Lung (tissue), 12 donors: ENCODE data around the gene SOX6. TPM values are rescaled to one million over a fixed set of nuclear protein-coding genes. Genes with fewer than 3 reads are reported as not detected.
A peak's percentile ranks its signal among the peaks of the same experiment; 100 is the strongest.

Source experiments
- ATAC-seq: fragments of 200-7000 bp; cut with Tn5 transposase; one replicate; pipeline ENCODE4 v1.9.1; 2020; ENCODE audit warnings: moderate number of reproducible peaks; ENCODE audit not compliant: insufficient read depth, low FRiP score
- DNase-seq, 3 donors: peaks; one replicate each; pipeline ENCODE4 v3.0.0-alpha.2; 2013 to 2017
- H3K27ac ChIP-seq, 2 donors: one replicate each; pipeline ENCODE4 v1.5.1; 2013; ENCODE audit warnings: mild to moderate bottlenecking in 2 of 2, moderate library complexity in 2 of 2, control low read depth in 1 of 2, inconsistent platforms in 1 of 2, low read depth in 1 of 2, low read length in 1 of 2
- H3K27me3 ChIP-seq, 3 donors: one replicate each; pipeline ENCODE4 v1.5.1; 2013; ENCODE audit warnings: low read length in 2 of 3; ENCODE audit not compliant: control insufficient read depth in 3 of 3, insufficient read depth in 3 of 3
- H3K36me3 ChIP-seq, 4 donors: one replicate each; pipeline ENCODE4 v1.5.1; 2013; ENCODE audit warnings: low read length in 4 of 4, mild to moderate bottlenecking in 1 of 4, moderate library complexity in 1 of 4; ENCODE audit not compliant: control insufficient read depth in 4 of 4, insufficient read depth in 4 of 4
- H3K4me1 ChIP-seq, 5 donors: one replicate each; pipeline ENCODE4 v1.5.1; 2013; ENCODE audit warnings: low read length in 5 of 5, mild to moderate bottlenecking in 2 of 5, moderate library complexity in 1 of 5; ENCODE audit not compliant: control insufficient read depth in 5 of 5, insufficient read depth in 5 of 5
- H3K4me3 ChIP-seq: one replicate; pipeline ENCODE4 v1.5.1; 2013; ENCODE audit warnings: mild to moderate bottlenecking, control low read depth, moderate library complexity
- H3K9ac ChIP-seq, 2 donors: one replicate each; pipeline ENCODE4 v1.5.1; 2013; ENCODE audit warnings: low read length in 2 of 2, control low read depth in 1 of 2; ENCODE audit not compliant: insufficient read depth in 1 of 2
- H3K9me3 ChIP-seq, 4 donors: one replicate each; pipeline ENCODE4 v1.5.1; 2013; ENCODE audit warnings: low read length in 3 of 4, mild to moderate bottlenecking in 1 of 4, moderate library complexity in 1 of 4; ENCODE audit not compliant: control insufficient read depth in 4 of 4, insufficient read depth in 3 of 4
- CTCF ChIP-seq: IDR thresholded peaks from 2 replicates; pipeline ENCODE4 v1.5.1; 2012; ENCODE audit warnings: mild to moderate bottlenecking; ENCODE audit errors: control extremely low read depth, extremely low read depth
- WGBS, 2 donors: extraction: QIAGEN DNeasy Blood & Tissue Kit; methylation state at CpG; one replicate each; pipeline ENCODE4 v1.1.7; 2013; 5-methylcytosine and 5-hydroxymethylcytosine counted together
- polyA plus RNA-seq, 2 donors: library from polyadenylated mRNA; stranded (reverse); fragments of 200-250 nt; gene quantifications; one replicate each; pipeline ENCODE4 v1.2.1, GENCODE V29; 2013
- total RNA-seq, 2 donors: library from RNA; depleted of rRNA in 1 of 2; stranded (reverse); fragments of >200 nt in 1 of 2; gene quantifications; one replicate each; pipeline ENCODE4 v1.2.1, GENCODE V29; 2014 to 2021
- donor health status: control.
- donor health status: control.
- donor health status: Bipolar disorder and iron deficiency.
- donor health status: healthy.
- donor health status: DM: yes; HTN: yes; CAD: no.

The SOX6 gene
- total and polyA plus RNA-seq, 4 donors = 0.58 to 31.7 (median 7.4) TPM

GRCh38 chr11:16052750-16053149 is 303.6 kb downstream of the SOX6 start:
- 84 to 92% methylated on average over 1 of the region's 1 CpG for WGBS, 2 donors

DNA sequence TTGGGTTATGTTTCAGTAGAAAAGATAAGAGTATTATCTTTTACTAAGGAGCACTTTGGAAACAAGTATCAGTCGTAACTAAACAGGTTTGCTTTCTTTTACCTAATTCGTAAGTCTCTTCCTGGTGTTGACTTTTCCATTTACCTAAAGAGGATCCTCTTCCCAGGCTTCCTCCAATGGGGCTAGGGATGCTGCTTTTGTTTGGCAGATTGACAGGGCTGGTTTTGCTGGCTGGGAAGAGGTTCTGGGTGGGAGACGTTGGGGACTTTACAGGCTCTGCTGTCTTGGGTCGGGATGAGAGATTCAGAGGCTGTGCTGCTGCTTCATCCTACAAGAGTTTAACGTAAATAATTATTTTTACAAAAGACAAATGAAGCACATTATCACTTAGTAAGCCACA is 306.7 kb downstream of the SOX6 start:
- 72 to 79% methylated on average over 5 of the region's 5 CpGs for WGBS, 2 donors
- no peak for TF ChIP-seq CTCF
- Histone ChIP-seq H3K27ac (no peak overlapping the region), H3K4me3 (no peak overlapping the region), H3K9ac (no peak overlapping the region), H3K27me3 (no peaks in the 10 kb centered on the region), H3K36me3 (peaks cover 0 to 3% (median 0%) of the 10 kb centered on the region in 4 donors), H3K4me1 (peaks cover 0 to 17% (median 0%) of the 10 kb centered on the region in 5 donors), H3K9me3 (peaks cover 0 to 1% (median 0%) of the 10 kb centered on the region in 4 donors)
- ATAC-seq (no peak), DNase-seq (no peak)

More at GRCh38 chr11:16052750-16053149, 303.6 kb downstream of the SOX6 start:
- Histone ChIP-seq H3K27ac (no peak overlapping the region), H3K4me1 (peaks cover 0 to 15% (median 0%) of the 10 kb centered on the region in 5 donors), H3K4me3 (no peak overlapping the region), H3K36me3 (peaks cover 0 to 5% (median 0%) of the 10 kb centered on the region in 4 donors), H3K9me3 (peaks cover 0 to 1% (median 0%) of the 10 kb centered on the region in 4 donors), H3K9ac (no peak overlapping the region), H3K27me3 (no peaks in the 10 kb centered on the region)
- TF ChIP-seq CTCF = no peak
- DNase-seq (no peak), ATAC-seq (no peak)

DNA sequence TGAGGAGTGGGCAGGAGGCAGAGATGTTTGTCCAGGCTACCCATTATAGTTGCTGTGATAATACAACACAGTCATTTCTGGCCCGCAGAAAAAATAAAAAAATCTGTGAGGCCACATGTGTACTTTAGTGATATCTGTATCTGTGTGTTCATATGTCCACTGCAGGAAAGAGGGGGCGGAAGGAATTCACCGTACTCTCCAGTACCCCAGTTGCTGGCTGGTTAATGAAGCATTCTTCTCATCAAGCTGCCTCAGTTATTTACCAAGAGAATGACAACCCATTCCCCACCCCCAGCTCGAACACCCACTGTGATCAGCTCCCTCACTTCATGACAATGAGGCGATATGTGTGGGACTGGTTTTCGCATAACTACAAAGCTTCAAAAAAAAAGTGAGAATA is 309.3 kb downstream of the SOX6 start:
- ATAC-seq = no peak
- H3K36me3 ChIP-seq = peaks cover 0 to 3% (median 0%) of the 10 kb centered on the region in 4 donors
- 83 to 88% methylated on average over 6 of the region's 6 CpGs for WGBS, 2 donors
- H3K27ac ChIP-seq = no peak overlapping the region
- H3K27me3 ChIP-seq = no peaks in the 10 kb centered on the region
- no peak overlapping the region for H3K9ac ChIP-seq
- TF ChIP-seq CTCF = no peak
- peaks cover 0 to 17% (median 0%) of the 10 kb centered on the region in 5 donors for H3K4me1 ChIP-seq
- no peak overlapping the region for H3K4me3 ChIP-seq
- peak in 2 of 3 donors; percentile 27 to 30 for DNase-seq
- H3K9me3 ChIP-seq = peaks cover 0 to under 1% (median 0%) of the 10 kb centered on the region in 4 donors

DNA sequence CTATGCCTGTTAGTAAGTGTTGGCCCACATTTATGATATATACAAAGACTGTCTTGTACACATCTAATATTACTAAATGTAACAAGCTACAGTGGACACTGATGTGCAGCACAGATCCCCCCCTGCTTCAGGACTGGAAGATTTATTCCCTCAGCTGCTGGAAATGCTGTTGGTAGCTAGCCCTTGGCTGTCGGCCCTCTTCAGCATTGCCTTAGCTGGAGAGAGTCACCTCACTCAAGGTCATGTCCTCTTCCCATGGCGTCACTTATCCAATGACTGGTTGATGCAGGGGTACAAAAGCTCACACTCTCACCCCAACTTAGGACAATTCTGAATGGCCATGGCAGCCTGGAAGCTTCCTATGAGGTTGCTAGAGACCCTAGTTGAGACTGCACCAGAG is 312.7 kb downstream of the SOX6 start:
- DNase-seq (no peak), ATAC-seq (no peak)
- Histone ChIP-seq H3K9me3 (no peaks in the 10 kb centered on the region), H3K27ac (no peak overlapping the region), H3K9ac (no peak overlapping the region), H3K36me3 (peaks cover 0 to 3% (median 0%) of the 10 kb centered on the region in 4 donors), H3K27me3 (no peaks in the 10 kb centered on the region), H3K4me3 (no peak overlapping the region), H3K4me1 (peaks cover 0 to 7% (median 0%) of the 10 kb centered on the region in 5 donors)
- WGBS, 2 donors = 92 to 94% methylated on average over 2 of the region's 2 CpGs
- no peak for TF ChIP-seq CTCF
